ENCODE results near the gene ZNF593.
A peak's percentile ranks its signal among the peaks of the same experiment; 100 is the strongest.

Gene ZNF593

GRCh38 chr1:26169198-26169554 lies 532 bp upstream of the ZNF593 start:
- no peak for DNase-seq (ENCODE audit: low spot score)

GRCh38 chr1:26170472-26170821 lies 739 bp downstream of the ZNF593 start:
- DNase-seq (ENCODE audit: low spot score) = no peak

- no peak for DNase-seq (ENCODE audit: low spot score)
Observed at GRCh38 chr1:26171084-26172072, 1.7 kb downstream of the ZNF593 start, which contains the start of gene ZNF593OS. ZNF593OS (minus strand) TSS chr1:26171832; CDS start chr1:26171661, 171 bp downstream.

GRCh38 chr1:26175346-26175745 lies 5.6 kb downstream of the ZNF593 start:
- DNase-seq (ENCODE audit: low spot score) = no peak

GRCh38 chr1:26177182-26177684 lies 7.5 kb downstream of the ZNF593 start, which contains the start of gene CNKSR1:
CNKSR1 (plus strand) TSS chr1:26177491; CDS start chr1:26177548, 57 bp downstream.
- DNase-seq (ENCODE audit: low spot score) = no peak

- no peak for DNase-seq (ENCODE audit: low spot score)
Observed at GRCh38 chr1:26180010-26180506, 10.3 kb downstream of the ZNF593 start.

- DNase-seq (ENCODE audit: low spot score) = no peak
Observed at GRCh38 chr1:26181586-26182382, 12.1 kb downstream of the ZNF593 start.

- DNase-seq (ENCODE audit: low spot score) = no peak
Observed at GRCh38 chr1:26182383-26182696, 12.6 kb downstream of the ZNF593 start.

GRCh38 chr1:26184086-26184485 lies 14.4 kb downstream of the ZNF593 start:
- DNase-seq (ENCODE audit: low spot score) = no peak

GRCh38 chr1:26184883-26185282 lies 15.2 kb downstream of the ZNF593 start:
- no peak for DNase-seq (ENCODE audit: low spot score)

- no peak for DNase-seq (ENCODE audit: low spot score)
Observed at GRCh38 chr1:26187882-26188281, 18.2 kb downstream of the ZNF593 start.

- DNase-seq (ENCODE audit: low spot score) = no peak
Observed at GRCh38 chr1:26188477-26188876, 18.8 kb downstream of the ZNF593 start.

GRCh38 chr1:26189331-26189730 lies 19.6 kb downstream of the ZNF593 start:
- DNase-seq (ENCODE audit: low spot score) = no peak

GRCh38 chr1:26189751-26190275 lies 20.1 kb downstream of the ZNF593 start:
- DNase-seq (ENCODE audit: low spot score) = no peak

GRCh38 chr1:26190373-26190987 lies 20.8 kb downstream of the ZNF593 start, which contains the start of gene CATSPER4:
CATSPER4 (plus strand) TSS chr1:26190602; CDS start chr1:26190628, 26 bp downstream.
- no peak for DNase-seq (ENCODE audit: low spot score)

GRCh38 chr1:26191739-26192138 lies 22.0 kb downstream of the ZNF593 start:
- DNase-seq (ENCODE audit: low spot score) = no peak

GRCh38 chr1:26195805-26196204 lies 26.1 kb downstream of the ZNF593 start:
- DNase-seq (ENCODE audit: low spot score) = no peak

GRCh38 chr1:26197301-26197700 lies 27.6 kb downstream of the ZNF593 start:
- no peak for DNase-seq (ENCODE audit: low spot score)

GRCh38 chr1:26197813-26198212 lies 28.1 kb downstream of the ZNF593 start:
- DNase-seq (ENCODE audit: low spot score) = no peak

- no peak for DNase-seq (ENCODE audit: low spot score)
Observed at GRCh38 chr1:26200413-26200812, 30.7 kb downstream of the ZNF593 start.

GRCh38 chr1:26203642-26204318 lies 34.1 kb downstream of the ZNF593 start:
- peak; percentile 24 for DNase-seq (ENCODE audit: low spot score)
